ENCODE data around the gene SCAMP5.

The SCAMP5 gene

DNA sequence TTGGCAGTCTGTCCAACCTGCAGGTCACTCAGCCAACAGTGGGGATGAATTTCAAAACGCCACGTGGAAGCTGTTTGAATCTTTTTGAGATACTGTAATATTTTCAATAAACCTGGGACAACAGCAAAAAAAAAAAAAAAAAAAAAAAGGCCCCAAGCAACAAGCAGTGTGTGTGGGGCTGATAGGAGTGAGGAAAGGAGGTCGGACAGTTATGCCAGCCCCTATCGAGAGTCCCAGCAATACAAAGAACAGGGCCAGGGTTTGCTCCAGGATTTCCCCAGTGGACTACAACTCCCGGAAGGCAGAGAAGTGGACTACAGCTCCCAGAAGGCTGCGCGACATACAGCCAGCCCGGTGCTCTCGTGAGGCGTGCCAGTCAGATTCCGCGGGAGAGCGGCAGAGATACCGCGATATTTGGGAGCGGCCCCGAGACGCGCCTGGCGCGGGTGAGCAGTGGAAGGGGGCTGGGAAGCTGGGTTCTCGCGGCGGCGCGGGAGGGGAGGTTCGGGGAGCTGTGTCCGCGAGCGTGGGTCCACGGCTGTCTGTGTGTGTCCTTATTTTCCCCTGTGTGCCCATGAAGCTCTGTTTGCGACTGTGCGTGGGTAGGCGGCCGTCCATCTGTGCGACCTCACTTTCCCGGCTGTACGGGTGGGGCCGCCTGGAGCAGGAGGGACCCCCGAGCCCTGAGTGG lies 28.0 kb downstream of the SCAMP5 start, which contains the start of gene PPCDC:
PPCDC (plus strand) TSS at position 410 of the 691 bp plus-strand sequence. CDS start 4,729 bp downstream, outside the sequence.
- peak; percentile 96 for DNase-seq (ENCODE audit: low spot score)

DNA sequence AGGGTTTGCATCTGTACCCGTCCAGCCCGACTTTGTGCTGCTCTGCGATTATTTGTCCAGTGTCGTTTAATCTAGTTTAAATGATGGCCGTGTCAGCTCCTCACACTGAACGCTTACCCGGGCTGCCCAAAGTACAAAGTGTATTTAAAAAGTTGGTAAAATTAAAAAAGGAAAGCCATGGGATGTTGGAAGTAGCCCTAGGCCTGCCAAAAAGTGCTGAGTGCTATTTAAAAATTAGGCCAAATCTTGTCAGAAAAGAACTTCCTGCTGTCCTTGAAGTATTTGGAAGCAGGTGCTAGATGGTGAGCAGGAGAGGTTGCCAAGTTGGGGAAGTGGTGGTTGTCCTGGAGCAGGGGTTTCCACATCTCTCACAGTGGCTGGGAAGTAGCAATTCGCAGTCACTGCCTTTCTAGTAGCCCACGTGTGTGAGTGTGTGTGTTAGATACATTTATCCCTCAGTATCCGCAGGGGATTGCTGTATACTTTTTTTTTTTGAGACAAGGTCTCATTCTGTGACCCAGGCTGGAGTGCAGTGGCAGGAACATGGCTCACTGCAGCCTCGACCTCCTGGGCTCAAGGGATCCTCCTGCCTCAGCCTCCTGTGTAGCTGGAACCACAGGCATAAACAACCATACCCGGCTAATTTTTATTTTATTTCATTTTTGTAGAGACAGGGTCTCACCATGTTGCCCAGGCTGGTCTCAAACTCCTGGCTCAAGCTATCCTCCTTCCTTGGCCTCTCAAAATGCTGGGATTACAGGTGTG lies 28.7 kb downstream of the SCAMP5 start:
- DNase-seq (ENCODE audit: low spot score) = peak; percentile 38

DNA sequence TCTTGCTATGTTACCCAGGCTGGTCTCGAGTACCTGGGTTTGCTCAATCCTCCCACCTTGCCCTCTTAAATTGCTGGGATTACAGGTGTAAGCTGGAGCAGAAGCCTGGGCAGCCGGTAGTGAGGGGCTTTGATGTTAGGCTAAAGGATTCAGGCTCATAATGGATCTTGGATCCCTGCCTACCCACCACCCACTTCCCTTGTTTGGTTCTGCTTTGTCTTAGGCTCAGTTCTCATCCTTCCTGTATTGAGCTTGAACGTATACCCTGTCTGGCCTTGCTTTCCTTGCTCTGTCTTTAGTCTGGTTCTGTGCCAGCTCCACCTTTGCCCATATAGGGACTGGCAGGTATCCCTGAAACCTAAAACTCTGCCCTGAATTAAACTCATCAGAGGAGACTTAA lies 29.7 kb downstream of the SCAMP5 start:
- no peak for DNase-seq (ENCODE audit: low spot score)

DNA sequence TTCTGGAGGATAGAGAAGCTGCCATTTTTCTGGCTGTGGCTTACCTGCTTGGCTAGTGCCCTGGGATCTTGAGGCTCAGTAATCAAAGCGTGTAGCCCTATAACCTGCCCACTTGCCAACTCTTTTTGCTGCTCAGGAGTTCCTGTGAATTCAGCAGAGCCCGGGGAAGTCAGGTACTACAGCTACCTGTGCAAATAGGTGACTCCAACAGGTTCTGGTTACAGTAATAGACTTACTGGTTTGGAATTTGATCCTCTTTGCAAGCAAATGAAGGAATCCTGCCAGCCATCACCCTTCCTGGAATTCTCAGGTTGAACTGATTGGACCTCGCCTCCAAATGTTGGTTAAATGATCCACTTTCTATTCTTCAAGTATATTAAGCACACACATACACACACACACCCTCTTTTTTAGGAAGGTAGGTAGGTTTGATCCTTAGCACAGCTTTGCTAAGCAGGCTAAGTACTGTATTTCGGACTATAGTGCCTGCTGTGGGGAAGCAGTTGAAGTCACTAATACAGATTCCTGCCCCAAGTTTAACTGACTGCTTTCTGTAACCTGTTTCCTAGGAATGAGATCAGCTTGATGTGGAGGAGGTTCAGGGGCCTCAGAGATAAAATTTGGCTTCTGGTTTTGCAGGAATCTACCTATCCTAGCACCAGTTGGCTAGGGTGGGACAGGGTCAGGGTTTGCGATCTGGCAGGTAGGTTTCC lies 30.3 kb downstream of the SCAMP5 start:
- DNase-seq (ENCODE audit: low spot score) = no peak

DNA sequence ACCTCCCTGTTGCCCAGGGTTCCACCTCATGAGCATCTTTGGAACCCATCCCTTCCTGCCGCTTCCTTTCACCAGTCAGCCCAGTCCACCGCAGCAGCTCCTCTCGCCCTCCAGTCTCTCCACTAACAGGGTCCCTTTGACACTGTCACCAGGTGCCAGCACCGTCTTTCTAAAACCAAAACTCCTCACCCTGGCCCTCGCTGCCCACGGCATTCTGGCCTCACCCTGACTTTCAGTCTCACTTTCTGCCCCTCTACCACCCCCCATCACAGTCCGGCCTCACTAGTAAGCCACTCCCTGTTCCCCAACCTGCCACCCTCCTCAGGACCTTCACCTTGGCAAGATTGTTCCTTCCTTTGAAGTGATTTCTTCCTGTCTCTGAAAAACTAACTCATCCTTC lies 32.2 kb downstream of the SCAMP5 start:
- no peak for DNase-seq (ENCODE audit: low spot score)

DNA sequence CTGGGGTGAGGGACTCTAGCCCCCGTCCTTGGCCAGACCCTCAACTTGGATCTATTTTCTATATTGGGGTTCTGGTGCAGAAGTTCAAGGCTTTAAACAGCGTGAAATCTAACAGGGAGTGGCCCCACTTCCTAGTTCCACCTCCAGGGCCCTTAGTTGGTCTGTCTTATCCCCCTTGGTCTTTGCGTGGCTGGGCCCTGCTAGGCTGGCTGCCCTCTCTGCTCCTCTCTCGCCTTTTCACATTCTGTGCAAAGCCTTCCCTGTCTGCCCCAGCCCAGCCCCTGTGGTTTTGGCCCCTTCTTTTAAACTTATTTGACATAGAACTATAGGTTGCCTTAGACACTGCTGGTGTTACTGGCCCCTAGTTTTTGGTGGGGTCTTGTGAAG lies 33.6 kb downstream of the SCAMP5 start:
- DNase-seq (ENCODE audit: low spot score) = no peak

DNA sequence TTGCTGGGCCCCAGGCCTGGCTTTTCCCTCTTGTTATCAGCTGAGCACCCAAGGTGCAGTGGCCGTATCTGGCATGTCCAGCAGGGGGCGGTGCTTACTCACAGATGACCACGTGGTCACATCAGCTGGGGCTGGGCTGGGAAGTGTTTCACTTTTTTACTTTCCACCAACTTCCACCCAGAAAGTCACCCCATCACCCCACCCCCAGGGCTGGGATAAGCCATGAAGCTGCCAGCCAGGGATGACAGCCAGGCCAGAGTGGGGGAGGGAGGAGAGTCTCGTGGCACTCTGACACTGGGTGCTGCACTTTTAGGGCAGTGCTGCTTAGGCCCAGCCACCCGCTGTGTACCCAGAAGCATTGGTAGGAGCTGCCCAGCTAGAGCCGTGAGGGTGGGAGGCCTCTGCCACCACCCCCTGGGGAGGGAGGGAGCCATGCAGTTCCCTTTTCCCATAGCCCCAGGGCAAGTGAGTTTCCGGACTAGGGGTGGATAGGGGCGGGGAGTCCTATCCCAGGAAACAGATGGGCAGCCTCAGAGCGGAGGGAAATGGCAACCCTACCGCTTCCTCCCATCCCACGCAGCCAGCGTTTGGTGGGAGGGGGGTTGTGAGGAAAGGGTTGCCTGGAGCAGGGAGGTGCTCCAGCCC lies 34.1 kb downstream of the SCAMP5 start:
- DNase-seq (ENCODE audit: low spot score) = peak; percentile 90

DNA sequence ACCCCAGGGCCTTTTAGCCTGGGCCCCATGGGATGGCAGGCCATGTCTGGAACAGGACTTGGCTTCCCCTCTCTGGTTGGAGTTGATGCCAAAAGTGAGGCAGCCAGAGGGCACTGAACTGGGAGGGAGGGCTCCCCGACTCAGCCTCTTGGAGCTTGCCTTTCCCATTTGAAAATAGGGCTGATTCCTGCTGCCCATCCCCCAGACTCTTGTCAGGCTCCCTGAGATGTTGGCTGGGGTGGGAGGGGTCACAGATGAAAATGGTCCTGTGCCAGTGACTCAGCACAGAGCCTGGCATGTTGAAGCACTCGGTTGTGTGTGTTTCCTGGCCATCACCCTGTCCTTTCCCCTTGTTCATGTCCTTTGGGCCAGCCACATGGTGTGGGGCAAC lies 34.7 kb downstream of the SCAMP5 start:
- no peak for DNase-seq (ENCODE audit: low spot score)

DNA sequence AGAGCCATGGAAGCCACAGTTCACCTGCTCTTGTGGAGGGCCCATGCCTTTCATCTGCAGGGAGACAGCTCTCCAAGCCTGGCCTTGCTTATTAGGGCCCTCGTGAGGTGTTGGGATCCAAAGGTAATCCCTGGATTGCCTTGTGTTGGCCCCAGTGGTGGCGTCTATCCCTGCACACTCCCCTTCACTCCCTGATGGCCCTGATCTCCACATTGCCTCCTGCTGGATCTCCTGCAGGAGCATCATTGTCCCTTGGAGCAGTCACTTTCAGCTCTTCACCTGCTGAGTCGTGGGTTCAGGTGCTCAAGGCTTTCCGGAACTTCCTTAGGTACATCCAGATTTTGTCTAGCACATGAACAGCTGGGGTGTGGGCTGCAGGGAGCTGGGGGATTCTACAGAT lies 35.1 kb downstream of the SCAMP5 start:
- DNase-seq (ENCODE audit: low spot score) = no peak

DNA sequence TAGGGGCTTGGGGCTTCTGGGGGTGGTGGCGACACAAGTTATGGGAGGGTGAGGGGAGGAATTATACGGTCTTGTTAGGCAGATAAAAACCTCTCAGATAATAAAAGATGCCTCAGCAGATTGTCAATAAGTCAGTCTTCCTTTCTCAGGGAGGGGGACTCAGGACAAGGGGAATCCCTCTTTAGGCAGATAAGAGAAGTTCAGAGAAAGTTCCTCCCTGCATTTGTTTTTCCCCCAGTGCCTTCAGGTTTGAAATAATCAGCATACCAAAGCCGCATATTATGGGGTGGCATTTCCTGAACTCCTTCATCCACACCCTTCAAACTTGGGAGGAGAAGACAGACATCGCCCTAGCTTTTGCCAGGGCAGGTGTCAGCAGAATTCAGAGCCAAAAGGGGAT lies 36.5 kb downstream of the SCAMP5 start:
- no peak for DNase-seq (ENCODE audit: low spot score)

DNA sequence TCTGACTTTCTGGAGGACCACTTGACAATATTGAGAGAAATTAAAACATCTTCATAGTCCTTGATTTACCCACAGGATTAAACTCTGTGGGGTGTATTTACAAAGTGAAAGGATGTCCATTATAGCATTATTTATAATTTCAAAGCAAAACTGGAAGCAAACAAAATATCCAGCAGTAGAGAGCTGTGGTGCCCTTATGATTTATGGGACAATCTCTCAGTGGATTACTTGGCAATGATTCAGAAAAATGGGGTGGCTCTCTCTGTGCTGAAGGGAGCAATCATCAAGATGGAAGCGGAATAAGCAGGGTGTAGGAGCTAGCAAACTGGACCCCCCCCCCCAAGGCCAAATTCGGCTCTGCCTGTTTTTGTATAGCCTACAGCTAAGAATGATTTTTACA lies 37.0 kb downstream of the SCAMP5 start:
- no peak for DNase-seq (ENCODE audit: low spot score)

DNA sequence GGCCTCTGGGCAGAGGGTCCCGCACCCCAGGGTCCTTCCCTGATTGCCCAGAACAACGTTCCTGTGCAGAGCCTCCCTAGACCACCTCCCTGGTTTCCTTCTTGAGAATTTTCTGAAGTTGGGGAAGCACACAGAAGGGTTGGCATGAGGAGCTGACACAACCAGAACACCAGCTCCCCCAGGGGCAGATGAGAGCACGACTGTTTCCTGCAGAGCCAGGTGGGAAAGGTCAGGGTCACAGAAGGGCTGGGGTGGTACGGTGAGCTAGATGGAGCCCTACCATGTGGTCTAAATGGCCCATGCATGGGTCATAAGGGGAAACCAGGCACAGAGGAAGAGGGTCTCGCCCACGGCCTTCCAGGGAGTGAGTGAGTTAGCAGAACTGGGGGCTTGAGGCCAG lies 38.4 kb downstream of the SCAMP5 start:
- DNase-seq (ENCODE audit: low spot score) = no peak

DNA sequence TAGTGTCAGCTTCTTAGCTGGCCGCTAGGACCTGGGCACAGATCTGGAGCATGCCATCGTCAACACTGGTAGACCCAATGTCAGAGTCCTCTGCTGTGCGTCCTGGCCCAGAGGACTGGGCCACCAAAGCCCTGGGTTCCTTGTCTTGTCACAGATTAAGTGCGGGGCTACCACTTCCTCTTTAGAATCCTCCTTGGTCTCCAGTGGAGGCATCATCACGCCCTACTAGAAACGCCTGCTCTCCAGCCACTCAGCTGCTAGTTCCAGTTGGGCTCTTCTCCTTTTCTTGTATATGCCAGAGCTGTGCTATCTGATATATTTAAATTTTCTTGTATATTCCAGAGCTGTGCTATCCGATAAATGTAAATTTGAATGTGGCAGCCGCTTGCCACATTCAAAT lies 39.3 kb downstream of the SCAMP5 start:
- no peak for DNase-seq (ENCODE audit: low spot score)

DNA sequence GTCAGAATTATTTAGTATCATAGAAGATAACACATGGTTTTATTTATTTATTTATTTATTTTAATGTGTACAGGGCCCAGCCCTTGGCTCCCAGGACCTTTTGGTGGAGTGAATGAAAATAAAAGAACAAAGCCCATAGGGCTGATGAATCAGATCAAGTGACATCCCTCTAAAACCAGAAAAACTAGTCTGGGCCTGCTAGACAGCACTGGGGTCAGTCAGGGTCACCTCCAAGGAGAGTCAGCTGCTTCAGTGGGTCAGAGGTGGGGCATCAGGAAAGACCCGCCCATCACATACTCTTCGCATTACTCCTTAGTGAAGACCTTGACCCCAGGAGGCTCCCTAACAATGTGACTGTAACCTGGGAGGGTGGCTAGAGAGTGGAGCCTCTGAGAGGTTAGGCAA lies 40.9 kb downstream of the SCAMP5 start:
- DNase-seq (ENCODE audit: low spot score) = no peak

DNA sequence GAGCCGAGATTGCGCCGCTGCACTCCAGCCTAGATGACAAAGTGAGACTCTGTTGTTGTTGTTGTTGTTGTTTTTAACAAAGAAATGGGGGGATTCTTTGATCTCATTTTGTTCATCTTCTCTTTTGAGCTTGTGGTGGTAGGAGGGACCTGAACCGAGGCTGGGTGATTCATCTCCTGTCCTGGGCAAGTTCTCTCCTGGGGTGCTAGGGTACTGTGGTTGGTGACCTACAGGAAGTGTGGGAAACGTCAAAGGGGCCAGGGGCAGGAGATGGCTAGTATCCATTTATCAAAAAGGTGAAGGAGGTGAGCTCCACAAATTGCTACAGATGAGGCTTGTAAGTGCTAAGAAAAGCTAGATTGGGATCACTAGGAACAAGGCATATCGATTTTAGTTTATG lies 42.3 kb downstream of the SCAMP5 start:
- DNase-seq (ENCODE audit: low spot score) = no peak

DNA sequence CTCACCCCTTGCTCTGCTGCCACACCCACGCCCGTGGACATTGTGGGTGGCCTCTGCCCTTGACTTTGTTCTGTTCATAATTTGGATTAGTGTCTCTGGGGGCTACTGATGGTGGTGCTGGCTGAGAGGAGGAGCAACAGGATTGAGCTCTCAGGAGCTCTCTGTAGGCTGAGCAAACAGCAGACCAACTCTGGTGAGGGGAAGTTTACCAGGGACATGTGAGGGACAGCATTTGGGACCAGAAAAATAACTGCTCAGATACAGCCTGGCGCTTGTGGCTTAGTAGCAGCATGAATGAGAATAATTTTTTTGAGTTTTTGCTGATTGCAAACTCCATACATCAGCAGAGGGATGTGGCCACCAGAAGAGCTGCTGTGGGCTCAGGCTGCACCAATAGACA lies 42.9 kb downstream of the SCAMP5 start:
- no peak for DNase-seq (ENCODE audit: low spot score)

DNA sequence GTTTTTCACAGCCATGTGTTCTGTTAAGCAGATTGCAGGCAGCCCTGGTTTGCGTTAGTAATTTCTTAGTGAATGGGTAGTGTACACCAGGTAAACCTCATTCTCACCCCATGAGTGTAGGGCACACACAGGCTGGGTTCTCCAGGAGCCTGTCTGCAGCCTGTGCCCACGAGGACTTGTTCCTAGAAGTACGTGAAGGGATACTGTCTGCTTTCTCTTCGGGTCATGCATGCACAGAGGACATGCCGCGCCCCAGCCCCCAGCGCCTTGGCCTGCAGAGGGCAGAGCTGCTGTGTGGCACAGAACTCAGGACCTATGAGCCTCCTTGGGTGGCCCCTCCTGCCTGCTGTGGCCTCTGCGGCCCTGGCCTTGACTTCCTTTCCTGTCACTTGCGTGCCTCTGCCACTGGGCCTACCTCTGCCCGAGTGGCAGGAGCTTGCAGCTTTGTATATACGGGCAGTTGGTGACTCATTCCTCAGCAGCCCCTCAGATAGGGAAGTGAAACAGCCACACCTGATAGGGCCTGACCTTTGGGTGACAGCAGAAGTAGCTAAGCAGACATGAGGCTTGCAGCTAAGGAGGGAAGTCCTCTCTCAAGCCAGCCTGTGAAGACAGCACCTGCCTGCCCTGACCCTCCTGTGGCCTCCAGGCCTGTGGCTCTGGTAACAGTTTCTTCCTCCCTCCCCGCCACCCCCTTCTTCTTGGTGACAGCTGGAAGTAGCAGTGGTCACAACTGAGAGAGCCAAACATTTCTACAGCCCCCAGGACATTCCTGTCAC lies 47.6 kb downstream of the SCAMP5 start:
- peak; percentile 64 for DNase-seq (ENCODE audit: low spot score)

DNA sequence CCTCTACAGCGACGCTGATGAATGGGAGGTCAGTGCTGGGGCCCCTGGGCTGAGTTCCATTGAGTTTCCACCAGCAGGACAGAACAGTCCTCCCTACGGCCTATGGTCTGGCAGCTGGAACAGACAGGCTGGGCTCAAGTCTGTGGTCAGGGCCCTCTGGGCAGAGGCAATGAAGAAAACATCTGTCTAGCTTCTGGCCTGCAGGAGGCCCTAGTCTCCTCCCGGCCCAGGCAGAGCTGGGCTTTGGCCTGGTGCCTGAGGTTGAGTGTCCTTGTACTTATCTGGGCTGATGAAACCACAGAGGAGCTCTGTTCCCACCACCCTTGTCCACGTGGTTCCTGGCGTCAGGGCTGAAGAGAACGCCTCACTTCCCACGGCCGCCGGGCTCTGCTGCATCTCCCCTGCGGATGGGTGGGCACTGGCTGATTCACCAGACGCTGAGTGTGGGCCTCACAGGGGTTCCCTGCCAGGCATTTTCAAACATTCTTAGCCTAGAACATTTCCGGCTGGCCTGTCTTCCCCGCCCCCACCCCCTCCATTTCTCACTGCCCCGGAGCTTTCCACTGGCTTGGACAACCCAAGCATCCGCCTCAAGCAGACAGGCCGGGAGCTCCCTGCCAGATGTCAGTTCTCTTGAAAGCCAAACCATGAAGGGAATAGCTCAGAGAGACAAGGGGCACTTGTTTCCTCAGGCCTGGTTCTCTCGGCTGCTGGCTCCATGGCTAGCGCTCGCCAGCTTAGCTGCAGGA lies 48.3 kb downstream of the SCAMP5 start:
- peak; percentile 79 for DNase-seq (ENCODE audit: low spot score)

DNA sequence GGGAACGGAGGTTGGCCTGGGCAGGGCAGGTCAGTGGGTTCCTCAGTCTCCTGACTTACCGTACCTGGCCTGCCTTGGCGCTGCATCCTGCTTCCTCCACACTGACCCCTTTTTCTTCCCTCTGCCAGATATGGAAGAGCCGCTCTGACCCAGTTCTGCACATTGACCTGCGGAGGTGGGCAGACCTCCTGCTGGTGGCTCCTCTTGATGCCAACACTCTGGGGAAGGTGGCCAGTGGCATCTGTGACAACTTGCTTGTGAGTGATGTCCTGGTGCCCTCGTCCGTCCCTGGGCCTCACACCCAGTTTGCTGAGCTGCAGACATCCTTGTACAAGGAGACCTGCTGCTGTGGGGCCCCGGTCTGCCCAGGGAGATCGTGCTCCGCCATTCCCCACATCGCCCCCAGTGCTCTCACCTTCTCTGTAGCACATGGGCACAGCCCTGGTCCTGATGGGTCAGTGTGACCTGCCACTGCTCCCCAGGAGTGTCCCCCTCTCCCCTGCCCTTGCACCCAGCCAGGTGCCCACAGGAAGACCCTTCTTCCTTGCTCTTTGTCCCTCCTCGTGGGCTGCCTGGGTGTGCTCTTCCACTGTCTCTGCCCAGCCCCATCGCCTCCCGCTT lies 49.0 kb downstream of the SCAMP5 start:
- no peak for DNase-seq (ENCODE audit: low spot score)

DNA sequence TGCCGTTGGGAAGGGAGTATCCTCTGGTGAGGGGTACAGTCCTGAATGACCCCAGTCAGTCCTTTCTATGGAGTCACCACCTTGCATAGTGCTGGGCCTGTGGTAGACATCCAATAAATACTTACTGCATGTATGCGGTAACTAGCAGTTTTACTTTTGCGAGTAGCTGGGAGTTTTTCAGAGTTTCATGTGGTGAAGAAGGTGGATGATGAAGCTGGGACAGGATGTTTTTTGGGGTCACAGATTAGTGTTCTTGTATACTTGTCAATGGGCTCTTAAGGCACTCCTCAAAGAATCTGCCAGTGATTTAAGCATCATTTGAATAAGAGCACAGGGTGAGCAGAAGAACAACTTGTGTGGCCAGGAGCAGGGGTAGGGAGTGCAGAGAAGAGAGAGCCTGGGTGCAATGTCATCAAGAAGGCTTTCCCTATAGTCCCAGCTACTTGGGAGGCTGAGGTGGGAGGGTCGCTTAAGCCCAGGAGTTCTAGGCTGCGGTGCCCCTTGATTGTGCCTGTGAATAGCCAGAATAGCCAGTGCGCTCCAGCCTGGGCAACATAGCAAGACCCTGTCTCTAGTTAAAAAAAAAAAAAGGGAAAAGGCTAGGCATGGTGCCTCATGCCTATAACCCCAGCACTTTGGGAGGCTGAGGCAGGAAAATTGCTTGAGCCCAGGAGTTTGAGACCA lies 50.1 kb downstream of the SCAMP5 start:
- DNase-seq (ENCODE audit: low spot score) = no peak

Measured in hematopoietic multipotent progenitor cell treated with erythropoietin and hydrocortisone succinate and interleukin-3 and kit ligand, for 15 days (in vitro differentiated cells).